GM12865 (cell line): ENCODE results near the gene SLC49A3.

Experiments used
- DNase-seq: peaks from one replicate; pipeline ENCODE4 v3.0.0; 2010; ENCODE audit warnings: low read depth
- H3K4me3 ChIP-seq: 2 replicates; pipeline ENCODE4 v1.5.1; 2011; ENCODE audit warnings: mild to moderate bottlenecking, low read depth, low read length, control low read depth
- CTCF ChIP-seq: IDR thresholded peaks from 2 replicates; pipeline ENCODE4 v1.5.1; 2011; ENCODE audit warnings: low read length, control low read depth, low read depth, inconsistent platforms; ENCODE audit not compliant: insufficient read depth; ENCODE audit errors: missing control alignments

The SLC49A3 gene

GRCh38 chr4:653080-653821 lies 35.7 kb downstream of the SLC49A3 start:
- DNase-seq, result no peak
- no peak overlapping the region for H3K4me3 ChIP-seq
- no peak for TF ChIP-seq CTCF

- H3K4me3 ChIP-seq, result no peak overlapping the region
- TF ChIP-seq CTCF, result no peak
- DNase-seq, result no peak
These were observed 36.9 kb downstream of the SLC49A3 start for GRCh38 chr4:651884-652642.

GRCh38 chr4:650951-651883 lies 37.7 kb downstream of the SLC49A3 start:
- no peak overlapping the region for H3K4me3 ChIP-seq
- no peak for DNase-seq
- no peak for TF ChIP-seq CTCF

GRCh38 chr4:650461-650860 lies 38.5 kb downstream of the SLC49A3 start:
- no peak for TF ChIP-seq CTCF
- DNase-seq, result no peak
- no peak overlapping the region for H3K4me3 ChIP-seq

GRCh38 chr4:649751-650310 lies 39.1 kb downstream of the SLC49A3 start:
- no peak overlapping the region for H3K4me3 ChIP-seq
- no peak for TF ChIP-seq CTCF
- no peak for DNase-seq

- no peak overlapping the region for H3K4me3 ChIP-seq
- TF ChIP-seq CTCF, result no peak
- no peak for DNase-seq
These were observed 39.7 kb downstream of the SLC49A3 start for GRCh38 chr4:649293-649625.
